ENCODE data around the gene SPTLC2.
"Not testable (repeated sequence)": the region's sequence is repeated elsewhere in the genome, so short reads cannot be mapped to it uniquely, and the experiment has no call there.

SPTLC2 gene

GRCh38 chr14:77638771-77639171 is 22.3 kb upstream of the SPTLC2 start:
- TF ChIP-seq, protein P1, sequence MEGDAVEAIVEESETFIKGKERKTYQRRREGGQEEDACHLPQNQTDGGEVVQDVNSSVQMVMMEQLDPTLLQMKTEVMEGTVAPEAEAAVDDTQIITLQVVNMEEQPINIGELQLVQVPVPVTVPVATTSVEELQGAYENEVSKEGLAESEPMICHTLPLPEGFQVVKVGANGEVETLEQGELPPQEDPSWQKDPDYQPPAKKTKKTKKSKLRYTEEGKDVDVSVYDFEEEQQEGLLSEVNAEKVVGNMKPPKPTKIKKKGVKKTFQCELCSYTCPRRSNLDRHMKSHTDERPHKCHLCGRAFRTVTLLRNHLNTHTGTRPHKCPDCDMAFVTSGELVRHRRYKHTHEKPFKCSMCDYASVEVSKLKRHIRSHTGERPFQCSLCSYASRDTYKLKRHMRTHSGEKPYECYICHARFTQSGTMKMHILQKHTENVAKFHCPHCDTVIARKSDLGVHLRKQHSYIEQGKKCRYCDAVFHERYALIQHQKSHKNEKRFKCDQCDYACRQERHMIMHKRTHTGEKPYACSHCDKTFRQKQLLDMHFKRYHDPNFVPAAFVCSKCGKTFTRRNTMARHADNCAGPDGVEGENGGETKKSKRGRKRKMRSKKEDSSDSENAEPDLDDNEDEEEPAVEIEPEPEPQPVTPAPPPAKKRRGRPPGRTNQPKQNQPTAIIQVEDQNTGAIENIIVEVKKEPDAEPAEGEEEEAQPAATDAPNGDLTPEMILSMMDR (IDR thresholded peaks at IDR 0.05) = no peak
- H3K27ac ChIP-seq = no peak overlapping the region
- H3K4me3 ChIP-seq (ENCODE audit: low read depth in 1 of 2, low read length in 1 of 2) = no peak overlapping the region
- no peaks in the 10 kb centered on the region for H3K36me3 ChIP-seq
- no peaks in the 10 kb centered on the region for H3K27me3 ChIP-seq
- no peaks in the 10 kb centered on the region for H3K9me3 ChIP-seq
- H3K4me1 ChIP-seq (ENCODE audit: control insufficient read depth in 1 of 2, insufficient read depth in 1 of 2, low read depth in 1 of 2, low read length in 1 of 2) = peaks cover 20 to 22% of the 10 kb centered on the region in 2 experiments

DNA sequence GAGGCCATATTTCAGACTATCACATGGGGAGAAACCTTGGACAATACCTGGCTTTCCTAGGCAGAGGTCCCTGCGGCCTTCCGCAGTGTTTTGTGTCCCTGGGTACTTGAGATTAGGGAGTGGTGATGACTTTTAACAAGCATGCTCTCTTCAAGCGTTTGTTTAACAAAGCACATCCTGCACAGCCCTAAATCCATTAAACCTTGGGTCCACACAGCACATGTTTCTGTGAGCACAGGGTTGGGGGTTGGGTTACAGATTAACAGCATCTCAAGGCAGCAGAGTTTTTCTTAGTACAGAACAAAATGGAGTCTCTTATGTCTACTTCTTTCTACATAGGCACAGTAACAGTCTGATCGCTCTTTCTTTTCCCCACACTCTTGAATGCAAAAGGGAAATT is 19.4 kb upstream of the SPTLC2 start:
- H3K27me3 ChIP-seq; H3K36me3 ChIP-seq; H3K4me1 ChIP-seq (ENCODE audit: control insufficient read depth in 1 of 2, insufficient read depth in 1 of 2, low read depth in 1 of 2, low read length in 1 of 2); H3K9me3 ChIP-seq; H3K4me3 ChIP-seq (ENCODE audit: low read depth in 1 of 2, low read length in 1 of 2); H3K27ac ChIP-seq: not testable (repeated sequence)

DNA sequence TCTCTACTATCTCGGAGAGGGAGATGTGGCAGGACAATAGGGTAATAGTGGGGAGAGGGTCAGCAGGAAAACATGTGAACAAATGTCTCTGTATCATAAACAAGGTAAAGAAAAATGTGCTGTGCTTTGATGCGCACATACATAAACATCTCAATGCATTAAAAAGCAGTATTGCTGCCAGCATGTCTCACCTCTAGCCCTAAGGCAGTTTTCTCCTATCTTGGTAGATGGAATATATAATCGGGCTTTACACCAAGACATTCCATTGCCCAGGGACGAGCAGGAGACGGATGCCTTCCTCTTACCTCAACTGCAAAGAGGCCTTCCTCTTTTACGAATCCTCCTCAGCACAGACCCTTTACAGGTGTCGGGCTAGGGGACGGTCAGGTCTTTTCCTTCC is 19.0 kb upstream of the SPTLC2 start:
- not testable (repeated sequence) for H3K4me3 ChIP-seq (ENCODE audit: low read depth in 1 of 2, low read length in 1 of 2); H3K27ac ChIP-seq

GRCh38 chr14:77630111-77630510 is 13.7 kb upstream of the SPTLC2 start:
- H3K36me3 ChIP-seq = no peaks in the 10 kb centered on the region
- H3K9me3 ChIP-seq = no peaks in the 10 kb centered on the region
- no peak overlapping the region for H3K4me3 ChIP-seq (ENCODE audit: low read depth in 1 of 2, low read length in 1 of 2)
- TF ChIP-seq, protein P1 (IDR thresholded peaks at IDR 0.05) = no peak
- H3K27me3 ChIP-seq = no peaks in the 10 kb centered on the region
- no peak overlapping the region for H3K27ac ChIP-seq
- H3K4me1 ChIP-seq (ENCODE audit: control insufficient read depth in 1 of 2, insufficient read depth in 1 of 2, low read depth in 1 of 2, low read length in 1 of 2) = no peaks in the 10 kb centered on the region

More for the DNA sequence above, 19.0 kb upstream of the SPTLC2 start:
- H3K36me3 ChIP-seq; H3K9me3 ChIP-seq; H3K27me3 ChIP-seq; H3K4me1 ChIP-seq (ENCODE audit: control insufficient read depth in 1 of 2, insufficient read depth in 1 of 2, low read depth in 1 of 2, low read length in 1 of 2): not testable (repeated sequence)

GRCh38 chr14:77625360-77625759 is 8.9 kb upstream of the SPTLC2 start:
- TF ChIP-seq, protein P1 (IDR thresholded peaks at IDR 0.05) = no peak
- no peaks in the 10 kb centered on the region for H3K36me3 ChIP-seq
- peaks cover 0 to 5% of the 10 kb centered on the region in 2 experiments for H3K4me1 ChIP-seq (ENCODE audit: control insufficient read depth in 1 of 2, insufficient read depth in 1 of 2, low read depth in 1 of 2, low read length in 1 of 2)
- H3K9me3 ChIP-seq = no peaks in the 10 kb centered on the region
- no peak overlapping the region for H3K4me3 ChIP-seq (ENCODE audit: low read depth in 1 of 2, low read length in 1 of 2)
- no peaks in the 10 kb centered on the region for H3K27me3 ChIP-seq
- H3K27ac ChIP-seq = no peak overlapping the region

DNA sequence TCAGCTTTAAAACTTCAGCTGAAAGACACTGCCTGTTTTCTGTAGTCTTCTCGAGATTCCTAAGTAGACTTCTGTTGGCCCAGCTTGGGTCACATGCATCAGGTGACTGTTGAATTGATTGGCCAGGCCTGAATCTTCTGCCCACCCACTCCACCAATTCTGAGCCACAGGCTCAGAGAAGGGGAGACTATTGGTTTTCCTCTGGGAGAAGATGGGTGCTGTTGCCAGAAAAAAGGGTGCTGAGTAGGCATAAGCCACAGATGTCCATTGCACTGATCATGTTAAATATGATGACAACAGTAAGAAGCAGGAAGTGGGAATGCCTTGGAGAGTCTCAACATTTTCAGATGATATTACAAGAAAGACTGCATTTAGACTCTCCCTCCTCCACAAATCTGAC is 6.8 kb upstream of the SPTLC2 start:
- Histone ChIP-seq H3K27me3 (no peaks in the 10 kb centered on the region), H3K4me1 (ENCODE audit: control insufficient read depth in 1 of 2, insufficient read depth in 1 of 2, low read depth in 1 of 2, low read length in 1 of 2) (peaks cover 0 to 5% of the 10 kb centered on the region in 2 experiments), H3K4me3 (ENCODE audit: low read depth in 1 of 2, low read length in 1 of 2) (no peak overlapping the region), H3K9me3 (no peaks in the 10 kb centered on the region), H3K27ac (no peak overlapping the region), H3K36me3 (no peaks in the 10 kb centered on the region)
- TF ChIP-seq, protein P1 (IDR thresholded peaks at IDR 0.05) = no peak
